ES-I3 (cell line): ENCODE results near the gene NTM.

Experiments
- H3K36me3 ChIP-seq: 2 replicates; pipeline ENCODE4 v1.6.1; 2013; ENCODE audit warnings: mild to moderate bottlenecking, low read length, control low read depth, moderate library complexity; ENCODE audit not compliant: insufficient read depth
- H3K4me1 ChIP-seq: 2 replicates; pipeline ENCODE4 v1.6.1; 2013; ENCODE audit warnings: mild to moderate bottlenecking, control low read depth, low read length; ENCODE audit not compliant: insufficient read depth
- H3K9ac ChIP-seq: 2 replicates; pipeline ENCODE4 v1.6.1; 2013; ENCODE audit warnings: low read depth, mild to moderate bottlenecking, low read length, moderate library complexity
- H3K9me3 ChIP-seq: 2 replicates; pipeline ENCODE4 v1.6.1; 2013; ENCODE audit warnings: mild to moderate bottlenecking, low read length, moderate library complexity; ENCODE audit not compliant: control insufficient read depth, insufficient read depth

Gene NTM

GRCh38 chr11:131978351-131978750, 607.9 kb downstream of the NTM start:
- H3K9ac ChIP-seq, result peak overlapping the region; percentile 30; the same call in 1 of the 2 replicates
- H3K4me1 ChIP-seq, result peaks cover 64% of the 10 kb centered on the region
- H3K36me3 ChIP-seq, result no peaks in the 10 kb centered on the region
- no peaks in the 10 kb centered on the region for H3K9me3 ChIP-seq

- no peak overlapping the region for H3K9ac ChIP-seq
- no peaks in the 10 kb centered on the region for H3K36me3 ChIP-seq
- no peaks in the 10 kb centered on the region for H3K9me3 ChIP-seq
- H3K4me1 ChIP-seq, result peaks cover 70% of the 10 kb centered on the region
Observed at GRCh38 chr11:131979364-131979763, 608.9 kb downstream of the NTM start.

GRCh38 chr11:131980199-131980598, 609.8 kb downstream of the NTM start:
- Histone ChIP-seq H3K4me1 (peaks cover 79% of the 10 kb centered on the region), H3K9ac (no peak overlapping the region), H3K36me3 (no peaks in the 10 kb centered on the region)

GRCh38 chr11:131980888-131981668, 610.7 kb downstream of the NTM start:
- no peaks in the 10 kb centered on the region for H3K9me3 ChIP-seq
- H3K4me1 ChIP-seq, result peaks cover 81% of the 10 kb centered on the region

More at GRCh38 chr11:131980199-131980598, 609.8 kb downstream of the NTM start:
- no peaks in the 10 kb centered on the region for H3K9me3 ChIP-seq

GRCh38 chr11:131982154-131982553, 611.7 kb downstream of the NTM start:
- Histone ChIP-seq H3K4me1 (peaks cover 71% of the 10 kb centered on the region), H3K9me3 (no peaks in the 10 kb centered on the region), H3K9ac (peak overlapping the region; percentile 52)

More at GRCh38 chr11:131980888-131981668, 610.7 kb downstream of the NTM start:
- Histone ChIP-seq H3K36me3 (no peaks in the 10 kb centered on the region), H3K9ac (no peak overlapping the region)

GRCh38 chr11:131985846-131986301, 615.5 kb downstream of the NTM start:
- Histone ChIP-seq H3K4me1 (peaks cover 40% of the 10 kb centered on the region), H3K9me3 (no peaks in the 10 kb centered on the region), H3K9ac (no peak overlapping the region), H3K36me3 (no peaks in the 10 kb centered on the region)

More at GRCh38 chr11:131982154-131982553, 611.7 kb downstream of the NTM start:
- no peaks in the 10 kb centered on the region for H3K36me3 ChIP-seq

GRCh38 chr11:131987703-131988102, 617.3 kb downstream of the NTM start:
- no peaks in the 10 kb centered on the region for H3K36me3 ChIP-seq
- peaks cover 26% of the 10 kb centered on the region for H3K4me1 ChIP-seq
- H3K9ac ChIP-seq, result no peak overlapping the region
- H3K9me3 ChIP-seq, result no peaks in the 10 kb centered on the region

- no peaks in the 10 kb centered on the region for H3K4me1 ChIP-seq
- H3K9ac ChIP-seq, result no peak overlapping the region
- peaks cover 16% of the 10 kb centered on the region for H3K9me3 ChIP-seq
- no peaks in the 10 kb centered on the region for H3K36me3 ChIP-seq
Observed at GRCh38 chr11:131991606-131992005, 621.2 kb downstream of the NTM start.

- Histone ChIP-seq H3K9me3 (peaks cover 22% of the 10 kb centered on the region), H3K4me1 (0 out of 2 replicates have a peak, but pooled peaks cover 3% of the 10 kb centered on the region), H3K9ac (no peak overlapping the region), H3K36me3 (no peaks in the 10 kb centered on the region)
Observed at GRCh38 chr11:131993246-131993645, 622.8 kb downstream of the NTM start.

GRCh38 chr11:131998020-131998419, 627.6 kb downstream of the NTM start:
- no peaks in the 10 kb centered on the region for H3K36me3 ChIP-seq
- H3K9ac ChIP-seq, result no peak overlapping the region
- peaks cover 22% of the 10 kb centered on the region for H3K9me3 ChIP-seq

GRCh38 chr11:131999084-131999483, 628.7 kb downstream of the NTM start:
- peaks cover 9% of the 10 kb centered on the region; the same call in 1 of the 2 replicates for H3K4me1 ChIP-seq
- H3K9ac ChIP-seq, result no peak overlapping the region
- peaks cover 22% of the 10 kb centered on the region for H3K9me3 ChIP-seq
- H3K36me3 ChIP-seq, result no peaks in the 10 kb centered on the region

More at GRCh38 chr11:131998020-131998419, 627.6 kb downstream of the NTM start:
- H3K4me1 ChIP-seq, result peaks cover 9% of the 10 kb centered on the region; the same call in 1 of the 2 replicates

GRCh38 chr11:131999955-132000354, 629.5 kb downstream of the NTM start:
- Histone ChIP-seq H3K36me3 (no peaks in the 10 kb centered on the region), H3K9ac (no peak overlapping the region), H3K9me3 (peaks cover 19% of the 10 kb centered on the region), H3K4me1 (peaks cover 9% of the 10 kb centered on the region; the same call in 1 of the 2 replicates)

- Histone ChIP-seq H3K9me3 (no peaks in the 10 kb centered on the region), H3K9ac (no peak overlapping the region), H3K4me1 (peaks cover 19% of the 10 kb centered on the region; the same call in 1 of the 2 replicates), H3K36me3 (no peaks in the 10 kb centered on the region)
Observed at GRCh38 chr11:132005887-132006286, 635.5 kb downstream of the NTM start.

GRCh38 chr11:132006884-132007580, 636.6 kb downstream of the NTM start:
- no peak overlapping the region for H3K9ac ChIP-seq
- H3K4me1 ChIP-seq, result peaks cover 19% of the 10 kb centered on the region; the same call in 1 of the 2 replicates
- H3K9me3 ChIP-seq, result no peaks in the 10 kb centered on the region
- H3K36me3 ChIP-seq, result no peaks in the 10 kb centered on the region
